ENCODE measurements around the gene PUM2.
A peak's percentile ranks its signal among the peaks of the same experiment; 100 is the strongest.

Gene PUM2

GRCh38 chr2:20199633-20200270, 150.9 kb downstream of the PUM2 start:
- no peak for DNase-seq

DNA sequence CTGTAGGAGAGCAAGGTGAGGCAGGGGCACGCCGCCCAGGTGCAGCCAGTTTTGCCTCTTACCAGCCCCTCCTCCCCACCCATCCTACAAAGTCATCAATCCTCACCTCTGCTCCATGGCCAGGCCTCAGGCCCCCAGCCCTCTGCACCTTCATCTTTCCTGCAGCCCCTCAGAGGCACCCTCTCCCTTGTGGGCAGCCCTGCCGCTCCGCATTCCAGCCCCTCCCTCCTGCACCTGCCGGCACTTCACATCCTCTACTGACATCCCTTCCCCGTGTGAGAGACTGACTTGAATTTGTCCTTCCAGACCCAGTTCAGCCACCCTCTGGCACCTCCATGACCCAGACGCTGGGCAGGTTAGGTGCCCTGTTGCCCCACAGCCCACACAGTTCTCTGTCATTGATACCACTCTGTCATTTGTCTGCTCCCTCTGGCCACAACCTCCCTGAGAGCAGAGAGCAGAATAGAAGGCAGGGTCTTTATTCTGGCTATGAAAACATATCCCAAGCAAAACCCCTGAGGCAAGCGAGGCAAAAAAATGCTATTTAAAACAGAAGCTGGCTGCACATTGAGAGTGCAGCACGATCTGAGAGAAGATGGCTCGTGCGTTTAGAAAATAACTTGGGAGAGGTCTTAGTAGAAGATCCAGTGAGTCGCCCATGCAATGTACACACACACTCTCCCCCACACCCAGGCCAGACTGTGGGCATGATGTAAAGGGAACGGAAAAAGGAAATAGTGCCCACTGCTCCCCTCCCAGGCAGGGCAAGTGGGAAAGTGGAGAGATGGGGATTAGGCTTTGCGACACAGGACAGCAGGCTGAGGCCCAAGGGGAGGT, 151.6 kb downstream of the PUM2 start:
- DNase-seq, result peak in 1 of 2 donors; percentile 50

All from inflammatory macrophage (primary cell).